NOMO-1 treated with DMSO at 0.1 percent for 48 hours (cell line): ENCODE data around the gene DHRSX.
"Not testable (repeated sequence)": the region's sequence is repeated elsewhere in the genome, so short reads cannot be mapped to it uniquely, and the experiment has no call there.

Experiments
- DNase-seq: peaks from one replicate; lab custom pipeline; 2025; ENCODE audit not compliant: unreplicated experiment; lab: John Stamatoyannopoulos, UW

DHRSX gene

DNA sequence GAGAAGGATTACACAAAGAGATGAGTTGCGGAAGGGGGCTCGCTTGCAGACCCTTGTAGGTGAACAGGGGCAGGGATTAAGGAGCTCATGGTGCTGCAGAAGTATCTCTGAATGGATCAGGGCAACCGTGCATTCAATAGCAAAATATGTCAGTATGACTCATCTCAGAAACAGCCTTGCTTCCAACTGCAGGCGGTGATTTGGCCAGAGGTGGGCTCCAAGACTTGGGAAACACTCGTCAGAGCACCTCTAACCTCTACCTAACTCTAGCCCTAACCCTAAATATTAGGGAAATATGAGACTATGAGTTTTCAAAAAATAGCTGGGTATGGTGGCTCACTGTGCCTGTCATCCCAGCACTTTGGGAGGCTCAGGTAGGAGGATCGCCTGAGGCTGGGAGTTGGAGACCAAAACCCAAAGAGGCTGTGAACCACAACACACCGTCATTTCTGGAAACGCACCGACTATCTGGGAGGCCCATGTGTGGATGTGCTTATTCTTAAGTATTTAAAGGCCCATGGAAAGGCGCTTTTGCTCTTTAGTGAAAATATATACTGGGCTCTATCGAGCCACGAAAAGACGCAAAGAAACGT is 102.6 kb downstream of the DHRSX start:
- no peak for DNase-seq

DNA sequence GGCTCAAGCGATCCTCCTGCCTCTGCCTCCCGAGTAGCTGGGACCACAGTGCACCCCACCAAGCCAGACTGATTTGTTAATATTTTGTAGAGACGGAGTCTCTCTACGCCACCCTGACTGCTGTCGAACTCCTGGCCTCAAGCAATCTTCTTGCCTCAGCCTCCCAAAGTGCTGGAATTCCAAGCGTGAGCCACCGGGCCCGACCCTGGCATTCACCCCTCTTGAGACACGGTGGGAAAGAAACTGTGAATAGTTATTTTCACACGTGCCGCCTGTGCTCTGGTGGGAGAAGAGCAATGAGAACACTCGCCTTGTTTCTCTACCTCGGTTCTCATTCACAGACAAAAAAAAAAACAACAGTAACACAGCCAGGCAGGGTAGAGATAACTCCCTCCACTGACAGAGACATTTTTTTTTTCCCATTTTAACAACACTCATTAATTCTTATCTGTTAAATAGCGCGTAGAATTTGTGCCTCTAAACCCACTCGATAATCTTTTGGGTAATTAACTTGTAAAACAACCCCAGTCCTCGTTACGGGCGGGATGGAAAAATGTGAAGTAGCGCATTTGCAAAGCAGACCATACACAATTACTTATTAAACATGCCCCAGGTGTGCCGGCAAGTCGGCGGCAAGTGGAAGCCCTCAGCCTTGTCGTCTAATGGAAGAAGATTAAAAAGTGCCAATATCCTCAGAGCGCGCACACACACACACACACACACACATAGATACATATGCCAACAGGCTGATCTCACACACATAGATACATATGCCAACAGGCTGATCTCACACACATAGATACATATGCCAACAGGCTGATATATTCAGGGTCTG is 103.3 kb downstream of the DHRSX start:
- no peak for DNase-seq

DNA sequence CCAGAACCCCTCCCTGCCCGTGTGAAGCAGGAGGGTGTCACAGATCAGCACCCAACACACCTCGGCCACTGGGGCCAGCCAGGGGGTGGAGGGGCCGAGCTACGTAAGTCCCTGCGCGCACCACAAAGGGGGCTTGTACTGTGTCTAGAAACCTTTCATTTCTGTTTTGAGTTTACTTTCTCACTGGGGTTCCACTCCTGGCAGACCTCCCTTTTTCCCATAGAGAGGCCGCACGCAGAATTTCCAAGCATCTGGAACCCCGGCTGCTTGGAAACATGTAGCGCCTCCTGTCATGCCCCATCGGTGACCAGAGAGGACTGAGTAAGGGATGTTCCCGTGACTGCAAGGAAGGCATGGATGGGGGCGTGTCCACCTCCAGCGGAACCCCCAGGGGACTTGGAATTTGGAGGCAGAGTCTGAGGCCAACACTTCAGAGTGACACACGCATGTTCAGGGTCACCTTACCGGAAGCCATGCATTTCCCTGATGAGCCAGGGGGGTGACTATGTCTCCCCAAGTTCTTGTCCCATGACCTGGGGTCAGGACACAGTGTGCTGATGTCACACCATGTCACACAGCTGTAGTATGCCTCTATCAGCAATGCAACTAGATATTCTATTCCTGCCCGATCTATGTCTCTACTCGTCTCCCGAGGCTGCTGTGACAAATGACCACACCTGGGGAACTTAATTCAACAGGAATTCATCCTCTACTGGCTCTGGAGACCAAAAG is 105.3 kb downstream of the DHRSX start:
- no peak for DNase-seq

DNA sequence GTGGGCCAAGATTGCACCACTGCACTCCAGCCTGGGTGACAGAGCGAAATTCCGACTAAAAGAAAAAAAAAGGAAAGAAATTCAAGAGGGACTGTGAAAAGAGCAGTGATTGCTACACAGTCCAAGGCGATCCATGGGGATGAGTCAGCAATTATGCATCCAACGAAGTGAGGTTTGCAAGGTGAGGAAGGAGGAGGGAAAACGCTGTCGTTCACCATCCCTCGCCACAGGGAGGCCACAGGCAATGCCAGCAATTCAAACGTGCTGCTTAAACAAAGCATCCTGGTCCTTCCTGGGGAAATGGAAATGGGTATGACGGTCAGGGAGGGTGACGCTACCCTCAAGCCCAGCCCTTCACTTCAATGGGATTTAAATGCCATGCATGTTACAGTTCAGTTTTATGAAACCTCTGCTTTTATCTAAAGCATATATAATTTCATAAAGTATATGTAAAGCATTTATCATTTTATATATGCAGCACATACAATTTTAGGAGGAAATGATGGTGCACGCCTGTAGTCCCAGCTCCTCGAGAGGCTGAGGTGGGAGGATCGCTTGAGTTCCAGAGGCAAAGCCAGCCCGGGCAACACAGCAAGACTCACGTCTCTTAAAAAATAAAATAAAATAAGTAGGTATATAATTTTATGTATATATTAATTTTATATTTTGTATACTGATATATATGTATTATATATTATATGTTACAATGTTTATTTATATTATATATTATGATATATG is 108.7 kb downstream of the DHRSX start:
- no peak for DNase-seq

DNA sequence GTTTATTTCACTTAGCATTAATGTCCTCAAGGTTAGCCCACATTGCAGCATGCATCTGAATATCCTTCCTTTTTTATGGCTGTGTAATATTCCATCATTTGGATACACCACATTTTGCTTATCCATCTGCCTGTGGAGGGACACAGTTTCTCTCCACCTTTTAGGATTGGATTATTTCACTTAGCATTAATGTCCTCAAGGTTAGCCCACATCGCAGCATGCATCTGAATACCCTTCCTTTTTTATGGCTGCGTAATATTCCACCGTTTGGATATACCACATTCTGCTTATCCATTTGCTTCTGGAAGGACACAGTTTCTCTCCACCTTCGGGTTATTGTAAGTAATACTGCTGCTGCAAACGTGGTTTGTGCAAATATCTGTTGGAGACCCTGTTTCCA is 110.0 kb downstream of the DHRSX start:
- DNase-seq, result no peak

DNA sequence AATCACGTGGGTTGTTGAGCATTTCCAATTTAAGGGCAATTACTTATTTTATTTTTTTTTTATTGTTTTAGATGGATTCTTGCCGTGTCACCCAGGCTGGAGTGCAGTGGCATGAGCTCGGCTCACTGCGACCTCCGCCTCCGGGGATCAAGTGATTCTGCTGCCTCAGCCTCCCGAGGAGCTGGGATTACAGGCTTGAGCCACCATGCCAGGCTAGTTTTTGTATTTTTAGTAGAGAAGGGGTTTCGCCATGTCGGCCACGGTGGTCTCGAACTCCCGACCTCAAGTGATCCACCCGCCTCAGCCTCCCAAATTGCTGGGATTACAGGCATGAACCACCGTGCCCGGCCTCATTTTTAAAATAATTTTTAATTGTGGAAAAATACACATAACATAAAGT is 111.0 kb downstream of the DHRSX start:
- not testable (repeated sequence) for DNase-seq

DNA sequence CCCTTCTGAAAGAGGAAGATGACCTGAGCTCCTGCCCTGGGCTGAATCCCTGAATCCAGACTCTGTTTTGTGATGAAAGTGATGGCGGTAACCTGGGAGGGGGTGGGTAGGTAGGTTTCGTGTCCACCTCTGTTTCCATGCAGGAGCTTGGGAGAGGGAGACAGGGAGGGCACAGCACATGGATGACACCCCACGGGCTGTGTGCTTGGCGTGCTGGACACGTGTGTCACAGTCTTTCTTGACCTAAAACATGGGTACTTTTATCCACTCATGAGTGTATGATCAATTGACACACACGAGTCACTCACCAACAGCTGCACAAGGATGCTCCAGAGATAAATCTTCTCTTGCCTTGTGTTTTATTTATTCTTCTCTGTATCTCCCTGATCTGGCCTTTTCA is 111.5 kb downstream of the DHRSX start:
- no peak for DNase-seq

DNA sequence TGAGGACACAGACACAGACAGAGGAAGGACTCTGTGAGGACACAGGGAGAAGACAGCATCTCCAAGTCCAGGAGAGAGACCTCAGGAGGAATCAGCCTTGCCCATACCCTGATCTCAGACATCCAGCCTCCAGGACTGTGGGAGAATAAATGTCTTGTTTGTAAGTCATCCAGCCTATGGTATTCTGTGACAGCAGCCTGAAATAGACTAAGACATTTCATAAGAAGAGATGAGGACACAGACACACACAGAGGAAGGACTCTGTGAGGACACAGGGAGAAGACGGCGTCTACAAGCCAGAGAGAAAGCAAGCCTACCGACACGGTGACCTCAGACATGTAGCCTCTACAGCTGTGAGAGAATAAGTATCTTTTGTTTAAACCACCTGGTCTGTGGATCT is 112.1 kb downstream of the DHRSX start:
- no peak for DNase-seq

DNA sequence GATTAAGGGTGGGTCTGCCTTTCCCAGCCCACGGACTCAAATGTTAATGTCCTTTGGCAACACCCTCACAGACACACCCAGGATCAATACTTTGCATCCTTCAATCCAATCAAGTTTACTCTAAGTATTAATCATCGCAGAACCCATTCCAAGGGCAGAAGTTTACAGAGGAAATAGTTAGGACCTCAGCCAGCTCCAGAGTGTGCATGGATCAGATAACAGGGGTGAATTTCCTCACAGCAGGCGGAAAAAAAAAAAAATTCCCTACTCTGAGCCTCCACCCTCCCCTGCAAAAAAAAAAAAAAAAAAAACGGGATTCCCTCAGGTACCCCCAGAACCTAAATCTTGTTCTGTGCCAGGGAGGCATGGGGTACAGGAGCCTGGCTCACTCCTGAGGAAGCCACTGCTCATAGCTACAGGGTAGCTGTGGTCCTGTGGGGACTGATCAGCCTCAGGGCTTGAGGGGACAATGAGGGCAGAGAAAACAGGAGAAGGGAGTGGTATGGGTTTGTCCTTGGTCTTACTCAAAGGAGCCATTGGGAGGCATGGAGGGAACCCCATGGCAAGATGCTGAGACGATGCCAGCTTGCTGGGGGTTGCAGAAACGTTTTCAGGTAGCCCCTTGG is 113.0 kb downstream of the DHRSX start:
- DNase-seq, result no peak

DNA sequence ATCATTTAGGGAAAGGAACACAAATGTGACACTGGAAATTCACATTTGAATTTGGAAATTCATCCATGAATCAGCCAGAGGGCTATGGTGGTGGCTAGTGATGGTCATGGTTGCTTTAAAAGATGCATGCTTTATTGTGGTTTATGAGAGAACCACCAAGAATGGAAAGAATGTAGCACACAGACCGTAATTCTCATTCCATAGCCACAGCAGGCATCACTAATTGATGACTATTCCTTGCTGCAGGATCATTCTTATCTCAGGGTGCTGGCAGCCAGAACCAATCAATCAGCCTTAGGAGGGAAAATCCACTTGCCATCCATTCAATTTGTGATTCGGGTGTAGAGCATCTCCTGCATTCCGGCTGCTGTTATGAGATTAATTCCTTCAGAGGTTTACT is 115.6 kb downstream of the DHRSX start:
- no peak for DNase-seq

DNA sequence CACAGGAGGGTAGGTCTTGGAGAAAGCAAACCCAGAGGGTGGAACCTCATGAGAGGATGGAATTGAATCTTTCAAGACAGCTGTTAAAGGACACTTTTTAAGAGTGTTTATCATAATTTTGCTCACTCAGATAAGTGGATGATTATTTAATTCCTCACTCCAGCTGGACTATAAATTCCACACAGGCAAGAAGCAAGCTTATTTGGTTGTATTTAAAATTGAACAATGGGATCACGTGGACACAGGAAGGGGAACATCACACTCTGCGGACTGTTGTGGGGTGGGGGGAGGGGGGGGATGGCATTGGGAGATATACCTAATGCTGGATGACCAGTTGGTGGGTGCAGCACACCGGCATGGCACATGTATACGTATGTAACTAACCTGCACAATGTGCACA is 116.3 kb downstream of the DHRSX start:
- no peak for DNase-seq

DNA sequence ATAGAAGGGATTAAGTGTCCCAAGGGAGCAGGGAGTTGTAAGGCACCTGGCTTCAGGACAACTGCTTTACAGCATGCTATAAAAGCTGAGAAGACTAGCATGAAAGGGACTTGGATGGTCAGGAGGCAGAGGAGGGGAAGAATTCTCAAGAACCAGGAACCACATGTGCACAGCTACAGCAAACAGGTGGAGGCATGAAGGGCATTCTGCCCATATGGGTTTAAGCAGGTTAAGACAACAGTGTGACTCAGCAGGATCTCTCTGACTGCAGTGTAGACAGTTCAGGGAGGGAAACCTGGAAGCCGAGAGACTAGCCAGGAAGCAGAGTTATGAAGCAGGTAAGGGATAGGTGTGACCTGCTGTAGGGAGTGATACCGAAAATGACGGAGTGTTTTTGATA is 117.0 kb downstream of the DHRSX start:
- DNase-seq, result no peak

DNA sequence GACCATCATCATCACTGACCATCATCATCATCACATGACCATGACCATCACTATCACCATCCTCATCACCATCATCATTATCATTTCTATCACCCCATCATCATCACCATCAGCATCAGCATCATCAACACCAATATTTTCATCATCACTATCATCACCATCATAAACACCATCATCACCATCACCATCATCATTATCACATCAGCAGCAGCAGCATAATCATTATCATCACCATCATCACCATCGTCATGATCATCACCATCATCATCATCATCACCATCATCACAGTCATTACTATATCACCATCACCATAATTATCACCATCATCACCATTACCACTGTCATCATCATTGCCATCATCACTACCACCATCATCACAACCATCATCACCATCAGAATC is 117.6 kb downstream of the DHRSX start:
- no peak for DNase-seq

DNA sequence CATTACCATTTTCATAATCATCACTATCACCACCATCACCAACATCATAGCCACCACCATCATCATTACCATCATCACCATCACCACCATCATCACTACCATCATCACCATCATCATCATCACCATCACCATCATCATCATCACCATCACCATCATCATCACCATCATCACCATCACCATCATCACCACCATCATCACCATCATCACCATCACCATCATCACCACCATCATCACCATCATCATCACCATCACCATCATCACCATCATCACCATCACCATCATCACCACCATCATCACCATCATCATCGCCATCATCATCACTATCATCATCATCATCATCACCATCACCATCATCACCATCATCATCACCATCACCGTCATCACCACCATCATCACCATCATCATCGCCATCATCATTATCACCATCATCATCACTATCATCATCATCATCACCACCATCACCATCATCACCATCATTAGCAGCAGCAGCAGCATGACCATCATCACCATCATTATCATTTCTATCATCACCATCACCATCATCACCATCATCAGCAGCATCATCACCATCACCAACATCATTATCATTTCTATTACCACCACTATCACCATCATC is 118.2 kb downstream of the DHRSX start:
- DNase-seq, result not testable (repeated sequence)

DNA sequence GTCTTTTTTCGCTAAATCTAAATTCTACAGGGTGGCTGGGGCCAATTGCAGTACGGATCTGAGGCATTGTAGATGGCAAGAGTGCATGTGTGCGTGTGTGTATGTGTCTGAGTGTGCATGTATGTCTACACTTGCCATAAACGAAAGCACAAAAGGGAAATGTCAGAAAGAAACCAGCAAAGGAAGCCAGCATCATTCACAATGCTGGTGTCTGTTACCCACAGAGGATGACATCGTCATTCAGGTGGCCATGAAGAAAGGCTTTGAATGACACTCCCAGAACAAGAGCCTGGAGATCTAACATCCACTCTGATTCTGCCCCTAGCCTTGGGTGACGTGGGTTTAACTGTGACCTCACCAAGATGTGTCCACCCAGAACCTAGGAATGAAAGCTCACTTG is 124.6 kb downstream of the DHRSX start:
- DNase-seq, result no peak

DNA sequence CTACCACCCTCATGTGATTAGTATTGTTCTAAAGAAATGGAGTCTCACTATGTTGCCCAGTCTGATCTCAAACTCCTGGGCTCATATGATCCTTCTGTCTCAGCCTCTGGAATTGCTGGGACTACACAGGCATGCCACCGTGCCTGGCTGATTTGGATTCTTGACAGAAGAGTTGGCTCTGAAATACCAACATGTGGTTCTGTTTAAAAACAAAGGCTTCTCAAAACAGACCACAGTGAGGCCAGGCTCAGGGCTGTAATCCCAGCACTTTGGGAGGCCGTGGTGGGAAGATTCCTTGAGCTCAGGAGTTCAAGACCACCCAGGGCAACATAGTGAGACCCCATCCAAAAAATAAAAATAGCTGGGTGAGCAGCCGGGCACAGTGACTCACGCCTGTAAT is 126.7 kb downstream of the DHRSX start:
- no peak for DNase-seq

DNA sequence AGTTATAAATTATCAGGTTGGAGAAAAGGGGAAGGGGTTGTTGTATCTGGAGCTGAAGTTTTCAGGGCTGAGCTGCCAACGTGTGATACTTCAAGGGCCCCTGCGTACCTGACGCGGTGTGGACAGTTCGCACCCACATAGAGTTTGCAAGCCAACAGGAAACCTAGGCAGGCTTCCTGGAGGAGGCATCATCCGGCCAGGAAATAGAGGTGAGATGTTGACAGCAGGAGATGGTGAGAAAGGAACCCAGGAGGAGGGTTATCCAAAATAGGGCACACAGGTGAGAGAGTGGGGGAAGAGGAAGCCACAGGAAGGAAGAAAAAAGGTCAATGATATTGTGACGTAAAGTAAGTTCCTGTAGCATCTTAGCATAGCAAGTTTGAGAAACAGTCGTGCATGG is 127.2 kb downstream of the DHRSX start:
- no peak for DNase-seq

DNA sequence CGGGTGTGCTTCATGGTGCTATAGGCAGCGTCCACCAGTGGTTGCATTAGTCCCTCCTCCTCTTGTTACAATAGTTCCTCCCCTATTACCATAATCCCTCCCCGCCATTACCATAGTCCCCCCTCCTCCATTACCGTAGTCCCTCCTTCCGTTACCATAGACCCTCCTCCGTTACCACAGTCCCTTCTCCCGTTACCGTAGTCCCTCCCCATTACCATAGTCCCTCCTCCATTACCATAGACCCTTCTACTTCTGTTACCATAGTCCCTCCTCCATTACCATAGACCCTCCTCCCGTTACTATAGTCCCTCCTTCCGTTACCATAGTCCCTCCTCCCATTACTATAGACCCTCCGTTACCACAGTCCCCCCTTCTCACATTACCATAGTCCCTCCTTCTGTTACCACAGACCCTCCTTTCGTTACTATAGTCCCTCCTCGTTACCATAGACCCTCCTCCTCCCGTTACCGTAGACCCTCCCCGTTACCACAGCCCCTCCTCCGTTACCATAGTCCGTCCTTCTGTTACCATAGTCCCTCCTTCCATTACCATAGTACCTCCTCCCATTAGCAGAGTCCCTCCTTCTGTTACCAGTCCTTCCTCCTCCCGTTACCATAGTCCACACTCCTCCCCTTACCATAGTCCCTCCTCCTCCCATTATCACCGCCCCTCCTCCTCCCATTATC is 129.6 kb downstream of the DHRSX start:
- no peak for DNase-seq

DNA sequence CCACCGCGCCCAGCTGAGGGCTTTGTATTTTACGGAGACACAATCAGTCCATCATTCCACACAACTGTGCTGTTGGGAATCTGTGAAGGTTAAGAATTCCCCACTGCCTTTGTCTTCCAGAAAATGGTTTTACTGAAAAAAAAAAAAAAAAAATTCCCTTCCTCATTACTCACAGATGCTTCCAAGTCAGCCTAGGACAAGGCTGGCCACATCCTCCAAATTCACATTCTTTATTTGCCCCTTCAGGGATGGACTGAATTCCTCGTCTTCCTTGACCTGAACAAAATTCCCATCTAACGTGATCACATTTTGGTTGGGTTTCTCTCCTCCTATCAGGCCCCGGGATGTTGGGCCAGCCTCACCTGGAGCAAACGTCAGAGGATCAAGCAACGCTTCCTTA is 130.3 kb downstream of the DHRSX start:
- no peak for DNase-seq

DNA sequence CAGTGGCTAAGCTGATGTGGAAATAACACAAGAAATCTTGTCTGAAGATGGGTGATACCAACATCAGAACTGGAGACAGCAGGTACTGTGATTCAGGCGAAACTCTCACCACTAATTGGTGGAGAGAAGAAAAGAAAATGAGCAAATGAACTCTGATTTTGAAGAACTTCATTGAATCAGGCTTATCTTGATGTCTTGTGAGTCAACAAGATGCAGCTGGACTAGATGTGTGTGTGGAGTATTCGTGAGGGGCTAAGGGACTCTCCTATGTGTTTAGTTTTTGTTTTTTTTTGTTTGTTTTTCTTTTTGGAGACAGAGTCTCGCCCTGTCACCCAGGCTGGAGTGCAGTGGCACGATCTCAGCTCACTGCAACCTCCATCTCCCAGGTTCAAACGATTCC is 131.6 kb downstream of the DHRSX start:
- DNase-seq, result no peak
